K562 (cell line): ENCODE results near the gene FGF14.

ENCODE experiments used
- BRF1 ChIP-seq: IDR thresholded peaks from 3 replicates; pipeline ENCODE4 v1.6.1; 2011; ENCODE audit warnings: borderline replicate concordance, mild to moderate bottlenecking; ENCODE audit not compliant: insufficient read length; ENCODE audit errors: extremely low read depth
- ESRRA ChIP-seq: fragments of 450-650 bp; IDR thresholded peaks from 2 replicates; pipeline ENCODE4 v1.6.1; 2014; ENCODE audit warnings: low read depth, mild to moderate bottlenecking, moderate library complexity, borderline replicate concordance
- RAD51 ChIP-seq: fragments of 450-650 bp; IDR thresholded peaks from 2 replicates; pipeline ENCODE4 v1.7.1; 2016; ENCODE audit warnings: low read depth, mild to moderate bottlenecking, borderline replicate concordance
- ZNF146 ChIP-seq: IDR thresholded peaks from one replicate; pipeline ENCODE4 v1.6.1; 2018; ENCODE audit warnings: missing compliant biosample characterization; ENCODE audit not compliant: unreplicated experiment
- ZNF232 ChIP-seq: sonication (generic); formaldehyde crosslinking; IDR thresholded peaks from 2 replicates; pipeline ENCODE4 v1.8.0; 2022; ENCODE audit warnings: mild to moderate bottlenecking, missing genetic modification reagents
- TF ChIP-seq, protein P1 (sequence below): sonication (generic); formaldehyde crosslinking; IDR thresholded peaks from 2 replicates; pipeline ENCODE4 v1.8.1; 2023; ENCODE audit warnings: mild to moderate bottlenecking, missing genetic modification reagents, moderate library complexity
- TF ChIP-seq, protein P2 (sequence below), 2 experiments: fragments of 450-650 bp; formaldehyde crosslinking in 1 of 2; IDR thresholded peaks; 2 replicates each; pipeline versions ENCODE4 v1.4.0 to v1.6.1; 2014 to 2020; ENCODE audit warnings: mild to moderate bottlenecking in 2 of 2, borderline replicate concordance in 1 of 2, low read depth in 1 of 2
- TF ChIP-seq, protein P3 (sequence below): sonication (generic); IDR thresholded peaks from 2 replicates; pipeline ENCODE4 v1.6.1; 2016

DNA sequence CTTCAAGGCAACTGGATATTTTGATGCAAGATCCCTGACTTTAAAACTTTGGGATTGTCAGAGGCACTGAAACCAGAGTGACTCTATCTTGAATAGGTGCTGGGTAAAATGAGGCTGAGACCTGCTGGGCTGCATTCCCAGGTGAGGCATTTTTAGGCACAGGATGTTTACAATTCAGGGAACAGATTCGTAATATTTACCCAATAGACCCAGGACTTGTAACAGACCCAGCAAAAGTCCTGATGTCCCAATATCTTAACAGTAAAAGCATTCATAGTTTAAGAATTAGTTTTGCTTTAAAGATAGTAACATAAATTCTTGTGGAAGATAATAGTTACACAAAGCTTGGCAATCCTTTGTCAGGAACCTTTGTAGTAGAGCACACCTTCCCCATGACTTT lies 166.2 kb downstream of the FGF14 start:
- TF ChIP-seq ESRRA, result no peak
- TF ChIP-seq, protein P1, sequence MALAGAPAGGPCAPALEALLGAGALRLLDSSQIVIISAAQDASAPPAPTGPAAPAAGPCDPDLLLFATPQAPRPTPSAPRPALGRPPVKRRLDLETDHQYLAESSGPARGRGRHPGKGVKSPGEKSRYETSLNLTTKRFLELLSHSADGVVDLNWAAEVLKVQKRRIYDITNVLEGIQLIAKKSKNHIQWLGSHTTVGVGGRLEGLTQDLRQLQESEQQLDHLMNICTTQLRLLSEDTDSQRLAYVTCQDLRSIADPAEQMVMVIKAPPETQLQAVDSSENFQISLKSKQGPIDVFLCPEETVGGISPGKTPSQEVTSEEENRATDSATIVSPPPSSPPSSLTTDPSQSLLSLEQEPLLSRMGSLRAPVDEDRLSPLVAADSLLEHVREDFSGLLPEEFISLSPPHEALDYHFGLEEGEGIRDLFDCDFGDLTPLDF, result no peak
- TF ChIP-seq, protein P2, sequence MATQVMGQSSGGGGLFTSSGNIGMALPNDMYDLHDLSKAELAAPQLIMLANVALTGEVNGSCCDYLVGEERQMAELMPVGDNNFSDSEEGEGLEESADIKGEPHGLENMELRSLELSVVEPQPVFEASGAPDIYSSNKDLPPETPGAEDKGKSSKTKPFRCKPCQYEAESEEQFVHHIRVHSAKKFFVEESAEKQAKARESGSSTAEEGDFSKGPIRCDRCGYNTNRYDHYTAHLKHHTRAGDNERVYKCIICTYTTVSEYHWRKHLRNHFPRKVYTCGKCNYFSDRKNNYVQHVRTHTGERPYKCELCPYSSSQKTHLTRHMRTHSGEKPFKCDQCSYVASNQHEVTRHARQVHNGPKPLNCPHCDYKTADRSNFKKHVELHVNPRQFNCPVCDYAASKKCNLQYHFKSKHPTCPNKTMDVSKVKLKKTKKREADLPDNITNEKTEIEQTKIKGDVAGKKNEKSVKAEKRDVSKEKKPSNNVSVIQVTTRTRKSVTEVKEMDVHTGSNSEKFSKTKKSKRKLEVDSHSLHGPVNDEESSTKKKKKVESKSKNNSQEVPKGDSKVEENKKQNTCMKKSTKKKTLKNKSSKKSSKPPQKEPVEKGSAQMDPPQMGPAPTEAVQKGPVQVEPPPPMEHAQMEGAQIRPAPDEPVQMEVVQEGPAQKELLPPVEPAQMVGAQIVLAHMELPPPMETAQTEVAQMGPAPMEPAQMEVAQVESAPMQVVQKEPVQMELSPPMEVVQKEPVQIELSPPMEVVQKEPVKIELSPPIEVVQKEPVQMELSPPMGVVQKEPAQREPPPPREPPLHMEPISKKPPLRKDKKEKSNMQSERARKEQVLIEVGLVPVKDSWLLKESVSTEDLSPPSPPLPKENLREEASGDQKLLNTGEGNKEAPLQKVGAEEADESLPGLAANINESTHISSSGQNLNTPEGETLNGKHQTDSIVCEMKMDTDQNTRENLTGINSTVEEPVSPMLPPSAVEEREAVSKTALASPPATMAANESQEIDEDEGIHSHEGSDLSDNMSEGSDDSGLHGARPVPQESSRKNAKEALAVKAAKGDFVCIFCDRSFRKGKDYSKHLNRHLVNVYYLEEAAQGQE (IDR thresholded peaks at IDR 0.05; ENCODE audit: borderline replicate concordance), result no peak
- TF ChIP-seq, protein P2 (CRISPR knock-in tag; IDR thresholded peaks at IDR 0.05; ENCODE audit: low read depth), result no peak
- no peak for TF ChIP-seq BRF1
- no peak for TF ChIP-seq ZNF146
- TF ChIP-seq ZNF232, result no peak
- TF ChIP-seq RAD51, result no peak
- TF ChIP-seq, protein P3, sequence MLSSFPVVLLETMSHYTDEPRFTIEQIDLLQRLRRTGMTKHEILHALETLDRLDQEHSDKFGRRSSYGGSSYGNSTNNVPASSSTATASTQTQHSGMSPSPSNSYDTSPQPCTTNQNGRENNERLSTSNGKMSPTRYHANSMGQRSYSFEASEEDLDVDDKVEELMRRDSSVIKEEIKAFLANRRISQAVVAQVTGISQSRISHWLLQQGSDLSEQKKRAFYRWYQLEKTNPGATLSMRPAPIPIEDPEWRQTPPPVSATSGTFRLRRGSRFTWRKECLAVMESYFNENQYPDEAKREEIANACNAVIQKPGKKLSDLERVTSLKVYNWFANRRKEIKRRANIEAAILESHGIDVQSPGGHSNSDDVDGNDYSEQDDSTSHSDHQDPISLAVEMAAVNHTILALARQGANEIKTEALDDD, result no peak
